Measurements from ENCODE around the gene WDR53.

Gene WDR53

GRCh38 chr3:196518966-196519717 is 49.2 kb downstream of the WDR53 start:
- DNase-seq (ENCODE audit: low spot score) = no peak
- in situ Hi-C loops (cut with MboI; ENCODE audit: low pct_unique_long_range_greater_than_20kb, low sequenced_read_pairs, unreplicated experiment) = no loop called here
- TF ChIP-seq, protein P1, sequence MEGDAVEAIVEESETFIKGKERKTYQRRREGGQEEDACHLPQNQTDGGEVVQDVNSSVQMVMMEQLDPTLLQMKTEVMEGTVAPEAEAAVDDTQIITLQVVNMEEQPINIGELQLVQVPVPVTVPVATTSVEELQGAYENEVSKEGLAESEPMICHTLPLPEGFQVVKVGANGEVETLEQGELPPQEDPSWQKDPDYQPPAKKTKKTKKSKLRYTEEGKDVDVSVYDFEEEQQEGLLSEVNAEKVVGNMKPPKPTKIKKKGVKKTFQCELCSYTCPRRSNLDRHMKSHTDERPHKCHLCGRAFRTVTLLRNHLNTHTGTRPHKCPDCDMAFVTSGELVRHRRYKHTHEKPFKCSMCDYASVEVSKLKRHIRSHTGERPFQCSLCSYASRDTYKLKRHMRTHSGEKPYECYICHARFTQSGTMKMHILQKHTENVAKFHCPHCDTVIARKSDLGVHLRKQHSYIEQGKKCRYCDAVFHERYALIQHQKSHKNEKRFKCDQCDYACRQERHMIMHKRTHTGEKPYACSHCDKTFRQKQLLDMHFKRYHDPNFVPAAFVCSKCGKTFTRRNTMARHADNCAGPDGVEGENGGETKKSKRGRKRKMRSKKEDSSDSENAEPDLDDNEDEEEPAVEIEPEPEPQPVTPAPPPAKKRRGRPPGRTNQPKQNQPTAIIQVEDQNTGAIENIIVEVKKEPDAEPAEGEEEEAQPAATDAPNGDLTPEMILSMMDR (IDR thresholded peaks at IDR 0.05; ENCODE audit: extremely low read depth, insufficient read depth, missing control alignments) = peak; percentile 52

- DNase-seq (ENCODE audit: low spot score) = no peak
- TF ChIP-seq, protein P1 (IDR thresholded peaks at IDR 0.05; ENCODE audit: extremely low read depth, insufficient read depth, missing control alignments) = no peak
- in situ Hi-C loops (cut with MboI; ENCODE audit: low pct_unique_long_range_greater_than_20kb, low sequenced_read_pairs, unreplicated experiment) = no loop called here
Observed at GRCh38 chr3:196517919-196518318, 50.4 kb downstream of the WDR53 start.

- DNase-seq (ENCODE audit: low spot score) = no peak
- TF ChIP-seq, protein P1 (IDR thresholded peaks at IDR 0.05; ENCODE audit: extremely low read depth, insufficient read depth, missing control alignments) = no peak
- in situ Hi-C loops (cut with MboI; ENCODE audit: low pct_unique_long_range_greater_than_20kb, low sequenced_read_pairs, unreplicated experiment) = no loop called here
Observed at GRCh38 chr3:196517162-196517800, 51.1 kb downstream of the WDR53 start.

GRCh38 chr3:196514913-196515621 is 53.3 kb downstream of the WDR53 start, which contains the start of gene SMCO1:
SMCO1 (minus strand) TSS chr3:196515346; CDS start chr3:196515209, 137 bp downstream.
- in situ Hi-C loops (cut with MboI; ENCODE audit: low pct_unique_long_range_greater_than_20kb, low sequenced_read_pairs, unreplicated experiment) = no loop called here
- TF ChIP-seq, protein P1 (IDR thresholded peaks at IDR 0.05; ENCODE audit: extremely low read depth, insufficient read depth, missing control alignments) = no peak
- DNase-seq (ENCODE audit: low spot score) = no peak

GRCh38 chr3:196514350-196514716 is 54.0 kb downstream of the WDR53 start:
- in situ Hi-C loops (cut with MboI; ENCODE audit: low pct_unique_long_range_greater_than_20kb, low sequenced_read_pairs, unreplicated experiment) = no loop called here

More at GRCh38 chr3:196514350-196514716, 54.0 kb downstream of the WDR53 start:
- TF ChIP-seq, protein P1 (IDR thresholded peaks at IDR 0.05; ENCODE audit: extremely low read depth, insufficient read depth, missing control alignments) = no peak
- no peak for DNase-seq (ENCODE audit: low spot score)
